HEK293T (cell line): Measurements from ENCODE around the gene SCN3B.

Experiments
- CTCF ChIA-PET: fragments of 350-600 bp; formaldehyde crosslinking; extraction: SDS; loops from one replicate; lab custom pipeline; 2021; ENCODE audit warnings: antibody characterized with exemption, inconsistent platforms; lab: Yijun Ruan, JAX
- POLR2A ChIA-PET: fragments of 350-600 bp; formaldehyde crosslinking; extraction: SDS; loops from one replicate; lab custom pipeline; 2020; ENCODE audit warnings: antibody characterized with exemption, inconsistent platforms; lab: Yijun Ruan, JAX
- DNase-seq: peaks from one replicate; pipeline ENCODE4 v3.0.0; 2012; ENCODE audit warnings: mixed read lengths; ENCODE audit errors: extremely low spot score
- ARNT ChIP-seq: fragments of 450-650 bp; IDR thresholded peaks from 2 replicates; pipeline ENCODE4 v1.6.1; 2017; ENCODE audit warnings: mild to moderate bottlenecking
- BHLHE40 ChIP-seq: fragments of 450-650 bp; IDR thresholded peaks from 2 replicates; pipeline ENCODE4 v1.6.1; 2016; ENCODE audit warnings: mild to moderate bottlenecking, moderate library complexity, borderline replicate concordance
- CTBP1 ChIP-seq: fragments of 450-650 bp; IDR thresholded peaks from 2 replicates; pipeline ENCODE4 v1.6.1; 2016; ENCODE audit warnings: borderline replicate concordance
- ELF4 ChIP-seq: fragments of 450-650 bp; IDR thresholded peaks from 2 replicates; pipeline ENCODE4 v1.6.1; 2017; ENCODE audit warnings: antibody characterized with exemption
- FOXA1 ChIP-seq: fragments of 450-650 bp; IDR thresholded peaks from 2 replicates; pipeline ENCODE4 v1.6.1; 2016; ENCODE audit warnings: mild to moderate bottlenecking
- FOXK2 ChIP-seq: fragments of 450-650 bp; IDR thresholded peaks from 2 replicates; pipeline ENCODE4 v1.6.1; 2016; ENCODE audit warnings: mild to moderate bottlenecking
- FOXM1 ChIP-seq: fragments of 450-650 bp; IDR thresholded peaks from 2 replicates; pipeline ENCODE4 v1.6.1; 2017; ENCODE audit warnings: mild to moderate bottlenecking, borderline replicate concordance
- HDGF ChIP-seq: fragments of 450-650 bp; IDR thresholded peaks from 2 replicates; pipeline ENCODE4 v1.6.1; 2017; ENCODE audit warnings: antibody characterized with exemption, borderline replicate concordance
- L3MBTL2 ChIP-seq: fragments of 450-650 bp; conservative IDR thresholded peaks from 2 replicates; pipeline ENCODE4 v1.6.1; 2016; ENCODE audit warnings: mild to moderate bottlenecking
- LEF1 ChIP-seq: fragments of 450-650 bp; IDR thresholded peaks from 2 replicates; pipeline ENCODE4 v1.6.1; 2017; ENCODE audit warnings: mild to moderate bottlenecking, borderline replicate concordance
- NFRKB ChIP-seq: fragments of 450-650 bp; IDR thresholded peaks from 2 replicates; pipeline ENCODE4 v1.6.1; 2016; ENCODE audit warnings: mild to moderate bottlenecking, moderate library complexity
- SP1 ChIP-seq: fragments of 450-650 bp; IDR thresholded peaks from 2 replicates; pipeline ENCODE4 v1.6.1; 2017
- SUZ12 ChIP-seq: fragments of 450-650 bp; IDR thresholded peaks from 2 replicates; pipeline ENCODE4 v1.6.1; 2016; ENCODE audit warnings: mild to moderate bottlenecking
- TARDBP ChIP-seq: fragments of 450-650 bp; IDR thresholded peaks from 2 replicates; pipeline ENCODE4 v1.6.1; 2016
- ZNF384 ChIP-seq: fragments of 450-650 bp; IDR thresholded peaks from 2 replicates; pipeline ENCODE4 v1.6.1; 2016
- TF ChIP-seq, protein P1 (sequence below): fragments of 450-650 bp; IDR thresholded peaks from 2 replicates; pipeline ENCODE4 v1.6.1; 2016

Gene SCN3B

DNA sequence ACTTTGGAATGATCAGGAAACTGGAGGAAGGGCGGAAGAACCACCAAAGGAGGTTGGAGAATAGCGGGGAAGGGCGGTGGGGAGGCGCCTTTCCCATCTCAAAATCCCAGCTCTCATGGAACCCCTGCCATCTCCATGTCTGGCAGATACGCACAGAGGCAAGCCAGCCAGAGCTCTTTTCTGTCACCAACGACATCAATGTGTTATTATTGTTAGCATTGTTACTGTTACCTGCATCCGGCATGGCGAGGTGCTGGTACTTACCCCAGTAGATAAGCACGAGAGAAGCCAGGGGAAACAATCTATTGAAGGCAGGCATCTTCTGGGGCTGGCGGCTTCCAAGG lies 969 bp downstream of the SCN3B start:
- no peak for DNase-seq
- CTCF ChIA-PET, result interaction anchor here (0.6 to 3.7 kb wide), 5 partner anchors 12 to 1534 kb away, joined by 3 to 25 read pairs (median 9); no protein-coding TSS in a partner anchor
- POLR2A ChIA-PET, result interaction anchor here (1.5 kb wide), 1 partner anchor 32 kb away, joined by 4 read pairs; no protein-coding TSS in a partner anchor
- no peak for TF ChIP-seq ELF4
- no peak for TF ChIP-seq SP1
- TF ChIP-seq BHLHE40, result no peak
- no peak for TF ChIP-seq FOXM1
- TF ChIP-seq SUZ12, result no peak
- TF ChIP-seq NFRKB, result no peak
- TF ChIP-seq FOXA1, result no peak
- TF ChIP-seq LEF1, result no peak
- TF ChIP-seq ARNT, result no peak
- no peak for TF ChIP-seq FOXK2
- TF ChIP-seq HDGF, result no peak
- TF ChIP-seq, protein P1, sequence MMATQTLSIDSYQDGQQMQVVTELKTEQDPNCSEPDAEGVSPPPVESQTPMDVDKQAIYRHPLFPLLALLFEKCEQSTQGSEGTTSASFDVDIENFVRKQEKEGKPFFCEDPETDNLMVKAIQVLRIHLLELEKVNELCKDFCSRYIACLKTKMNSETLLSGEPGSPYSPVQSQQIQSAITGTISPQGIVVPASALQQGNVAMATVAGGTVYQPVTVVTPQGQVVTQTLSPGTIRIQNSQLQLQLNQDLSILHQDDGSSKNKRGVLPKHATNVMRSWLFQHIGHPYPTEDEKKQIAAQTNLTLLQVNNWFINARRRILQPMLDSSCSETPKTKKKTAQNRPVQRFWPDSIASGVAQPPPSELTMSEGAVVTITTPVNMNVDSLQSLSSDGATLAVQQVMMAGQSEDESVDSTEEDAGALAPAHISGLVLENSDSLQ, result no peak
- TF ChIP-seq L3MBTL2, result no peak
- no peak for TF ChIP-seq TARDBP

DNA sequence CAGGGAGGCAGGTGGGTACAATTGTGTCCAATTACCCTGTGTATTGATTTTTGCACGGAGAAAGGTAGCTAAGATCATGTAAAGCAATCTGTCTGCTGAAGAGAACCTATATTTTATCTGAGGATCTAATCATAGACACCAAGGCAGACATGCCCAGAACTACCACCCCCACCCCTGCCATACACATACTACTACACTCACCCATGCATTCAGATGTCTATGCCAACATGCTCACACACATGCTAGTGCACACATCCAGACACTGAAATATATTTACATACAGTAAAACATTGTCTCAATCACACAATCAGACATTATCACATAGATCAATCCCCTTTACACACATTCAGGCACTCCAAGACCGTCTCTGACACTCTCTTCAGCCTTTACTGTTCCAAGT lies 1.8 kb downstream of the SCN3B start:
- ChIA-PET POLR2A (no interaction called here), CTCF (interaction anchor here (1.1 to 3.7 kb wide), 4 partner anchors 11 to 55 kb away, joined by 4 to 25 read pairs (median 10); no protein-coding TSS in a partner anchor)
- TF ChIP-seq HDGF, result no peak
- no peak for TF ChIP-seq L3MBTL2
- TF ChIP-seq FOXK2, result no peak
- TF ChIP-seq LEF1, result no peak
- no peak for TF ChIP-seq TARDBP
- TF ChIP-seq SUZ12, result no peak
- TF ChIP-seq ZNF384, result no peak
- no peak for TF ChIP-seq FOXA1
- no peak for TF ChIP-seq FOXM1
- no peak for TF ChIP-seq CTBP1
- TF ChIP-seq ELF4, result no peak
- TF ChIP-seq BHLHE40, result no peak
- TF ChIP-seq NFRKB, result no peak
- no peak for TF ChIP-seq ARNT
- TF ChIP-seq SP1, result no peak
- TF ChIP-seq, protein P1, result no peak
- no peak for DNase-seq

DNA sequence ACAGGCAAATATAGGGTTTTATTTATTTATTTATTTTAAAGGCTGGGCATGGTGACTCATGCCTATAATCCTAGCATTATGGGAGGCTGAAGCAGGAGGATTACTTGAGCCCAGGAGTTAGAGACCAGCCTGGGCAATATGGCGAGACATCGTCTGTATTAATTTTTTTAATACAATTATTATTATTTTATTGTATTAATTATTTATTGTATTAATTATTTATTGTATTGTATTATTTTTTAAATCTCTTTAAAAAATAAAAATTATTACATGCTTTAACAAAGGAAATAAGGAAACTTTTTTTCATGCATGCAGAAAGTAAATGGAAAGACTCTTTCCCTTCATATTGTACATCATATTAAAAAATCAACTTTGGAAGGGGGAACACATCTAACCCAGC lies 3.5 kb downstream of the SCN3B start:
- TF ChIP-seq FOXA1, result no peak
- TF ChIP-seq SUZ12, result no peak
- TF ChIP-seq, protein P1, result no peak
- no peak for TF ChIP-seq HDGF
- no peak for TF ChIP-seq LEF1
- no peak for TF ChIP-seq SP1
- TF ChIP-seq TARDBP, result no peak

DNA sequence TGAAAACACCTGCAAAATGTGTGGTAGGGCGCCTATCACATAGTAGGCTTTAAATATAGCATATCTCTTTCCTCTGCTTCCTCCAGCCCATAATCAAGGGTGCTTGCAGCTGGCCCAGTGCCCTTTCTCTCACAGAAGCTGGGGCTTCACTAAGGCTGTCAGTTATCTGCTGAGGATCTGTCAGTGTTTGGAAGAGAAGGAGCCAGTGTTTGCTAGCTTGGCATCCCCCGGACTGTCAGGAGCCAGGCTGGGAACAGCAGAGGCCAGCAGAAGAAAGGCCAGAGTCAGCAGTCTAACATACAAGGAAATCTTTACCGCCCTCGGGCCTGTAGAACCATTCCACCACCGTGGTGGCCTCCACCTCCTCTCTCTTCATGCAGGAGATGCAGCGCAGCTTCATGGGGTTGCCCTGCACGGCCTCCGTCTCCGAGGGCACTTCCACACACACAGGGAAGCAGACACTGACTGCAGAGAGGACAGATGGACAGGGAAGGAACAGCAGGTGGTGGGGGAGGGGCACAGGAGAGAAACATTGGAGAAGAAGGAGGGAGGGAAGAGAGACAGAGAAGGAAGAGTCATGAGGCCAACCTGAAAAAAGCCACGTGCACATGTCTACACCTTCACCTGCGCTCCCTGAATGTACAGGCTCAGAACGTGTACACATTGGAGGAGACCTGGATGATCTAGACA lies 9.0 kb downstream of the SCN3B start:
- CTCF ChIA-PET, result interaction anchor here (9.2 kb wide), 1 partner anchor 63 kb away, joined by 115 read pairs; no protein-coding TSS in a partner anchor
- POLR2A ChIA-PET, result no interaction called here
- TF ChIP-seq LEF1 (no peak), NFRKB (no peak), FOXA1 (no peak), FOXK2 (no peak), TARDBP (no peak), SUZ12 (no peak), ZNF384 (no peak), L3MBTL2 (no peak), ELF4 (no peak), BHLHE40 (no peak)
- TF ChIP-seq, protein P1, result no peak

More for the DNA sequence above, 3.5 kb downstream of the SCN3B start:
- POLR2A ChIA-PET, result no interaction called here
- no peak for DNase-seq
- CTCF ChIA-PET, result no interaction called here

DNA sequence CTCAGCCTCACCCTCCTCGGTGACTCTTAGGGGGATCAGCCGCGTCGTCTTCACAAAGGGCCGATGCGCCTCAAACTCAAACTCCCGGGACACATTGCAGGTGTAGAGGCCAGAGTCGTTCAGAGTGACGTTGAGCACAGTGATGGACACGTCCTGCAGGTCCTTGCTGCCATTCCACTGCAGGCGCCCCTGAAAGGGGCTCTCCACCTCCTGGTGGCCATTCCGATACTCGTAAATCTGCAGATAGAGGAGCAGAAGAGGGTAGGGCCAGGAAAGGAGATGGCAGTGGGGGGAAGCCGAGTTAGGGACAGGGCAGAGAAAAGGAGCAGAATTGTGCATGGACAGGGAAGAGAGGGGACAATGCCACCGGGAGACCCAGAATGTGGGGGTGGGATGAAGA lies 12.0 kb downstream of the SCN3B start:
- CTCF ChIA-PET, result interaction anchor here (2.7 to 9.2 kb wide), 2 partner anchors 11 to 66 kb away, joined by 10 to 115 read pairs; no protein-coding TSS in a partner anchor
- TF ChIP-seq LEF1 (no peak), BHLHE40 (no peak)
- TF ChIP-seq, protein P1, result no peak
- no peak for DNase-seq
- POLR2A ChIA-PET, result no interaction called here

More for the DNA sequence above, 9.0 kb downstream of the SCN3B start:
- DNase-seq, result no peak
